Endothelial cell of umbilical vein (primary cell): Measurements from ENCODE around the gene NDUFS8. TPM values are rescaled to one million over a fixed set of nuclear protein-coding genes. Genes with fewer than 3 reads are reported as not detected.

ENCODE experiments used
- BruUV-seq: library from RNA; stranded (reverse); fragments of 400-500 nt; replicated peaks from 2 replicates; lab custom pipeline; 2021; lab: Mats Ljungman, UMichigan
- CTCF ChIA-PET: fragments of 300-600, 350-600 bp; sonication (Branson Sonifier 250); formaldehyde crosslinking; loops from one replicate; lab custom pipeline; 2021; ENCODE audit warnings: antibody characterized with exemption, inconsistent platforms; lab: Charles Lee
- POLR2A ChIA-PET: fragments of 300-600, 350-600 bp; sonication (Branson Sonifier 250); formaldehyde crosslinking; loops from one replicate; lab custom pipeline; 2021; ENCODE audit warnings: antibody characterized with exemption, inconsistent platforms; lab: Charles Lee
- DNase-seq: peaks from one replicate; pipeline ENCODE4 v3.0.0-alpha.2; 2011; ENCODE audit warnings: low read depth, low spot score
- FAIRE-seq: peaks from 2 replicates; lab custom pipeline; 2011; peaks lifted over from hg19 to GRCh38; lab: Jason Lieb, UNC
- H2AFZ ChIP-seq: 2 replicates; pipeline ENCODE4 v1.6.0; 2012; ENCODE audit warnings: low read depth, low read length, control low read depth, inconsistent platforms
- H3K27ac ChIP-seq: 2 replicates; pipeline ENCODE4 v1.5.1; 2011; ENCODE audit warnings: low read depth, mild to moderate bottlenecking, control low read depth, low read length, moderate library complexity; ENCODE audit not compliant: insufficient read depth
- H3K27me3 ChIP-seq, 2 experiments: 2 replicates each; pipeline versions ENCODE4 v1.6.0 to v1.6.1; 2011; ENCODE audit warnings: low read length in 2 of 2, mixed read lengths in 1 of 2; ENCODE audit not compliant: control insufficient read depth in 2 of 2, insufficient read depth in 2 of 2
- H3K36me3 ChIP-seq, 2 experiments: 2 replicates in 1 of 2; 3 replicates in 1 of 2; pipeline ENCODE4 v1.5.1; 2011; ENCODE audit warnings: low read length in 2 of 2, mild to moderate bottlenecking in 1 of 2, moderate library complexity in 1 of 2; ENCODE audit not compliant: control insufficient read depth in 2 of 2, insufficient read depth in 2 of 2; ENCODE audit errors: extremely low read depth in 1 of 2
- H3K4me1 ChIP-seq: 3 replicates; pipeline ENCODE4 v1.5.1; 2011; ENCODE audit warnings: mild to moderate bottlenecking, low read length; ENCODE audit not compliant: control insufficient read depth, insufficient read depth; ENCODE audit errors: extremely low read depth
- H3K4me2 ChIP-seq: 2 replicates; pipeline ENCODE4 v1.6.1; 2011; ENCODE audit warnings: low read length, control low read depth, mixed read lengths; ENCODE audit not compliant: insufficient read depth
- H3K4me3 ChIP-seq, 3 experiments: fragments of 200-600 bp in 1 of 3; sonication (generic), shearing (Covaris generic) in 1 of 3; replicated peaks in 1 of 3; 2 replicates each; pipeline ENCODE4 v1.5.1; 2011 to 2016; ENCODE audit warnings: control low read depth in 3 of 3, low read length in 3 of 3, mild to moderate bottlenecking in 2 of 3, inconsistent platforms in 1 of 3, low read depth in 1 of 3, moderate library complexity in 1 of 3; ENCODE audit not compliant: insufficient read depth in 1 of 3
- H3K79me2 ChIP-seq: 2 replicates; pipeline ENCODE4 v1.6.0; 2012; ENCODE audit warnings: low read length, inconsistent platforms; ENCODE audit not compliant: control insufficient read depth, insufficient read depth
- H3K9ac ChIP-seq: replicated peaks from 2 replicates; pipeline ENCODE3; 2011; ENCODE audit warnings: low read length, control low read depth; ENCODE audit not compliant: insufficient read depth; ENCODE audit errors: extremely low read depth
- H3K9me1 ChIP-seq: replicated peaks from 3 replicates; pipeline ENCODE4 v1.6.0; 2011; ENCODE audit warnings: mild to moderate bottlenecking, low read length; ENCODE audit not compliant: control insufficient read depth, insufficient read depth; ENCODE audit errors: extremely low read depth
- H3K9me3 ChIP-seq: replicated peaks from 2 replicates; pipeline ENCODE4 v1.5.1; 2012; ENCODE audit warnings: low read length, inconsistent platforms; ENCODE audit not compliant: control insufficient read depth, insufficient read depth
- H4K20me1 ChIP-seq: replicated peaks from 2 replicates; pipeline ENCODE3; 2011; ENCODE audit warnings: mild to moderate bottlenecking, low read length; ENCODE audit not compliant: control insufficient read depth, insufficient read depth; ENCODE audit errors: extremely low read depth
- EZH2 ChIP-seq: IDR thresholded peaks from 2 replicates; pipeline ENCODE4 v1.6.1; 2012; ENCODE audit warnings: borderline replicate concordance, low read depth, mild to moderate bottlenecking, moderate library complexity, low read length, inconsistent platforms; ENCODE audit not compliant: severe bottlenecking
- FOS ChIP-seq: IDR thresholded peaks from 2 replicates; pipeline ENCODE4 v1.6.1; 2011; ENCODE audit warnings: mild to moderate bottlenecking, low read length, moderate library complexity, borderline replicate concordance; ENCODE audit not compliant: insufficient read depth
- GATA2 ChIP-seq: IDR thresholded peaks from 2 replicates; pipeline ENCODE4 v1.7.0; 2011; ENCODE audit warnings: low read depth, mild to moderate bottlenecking, moderate library complexity, mixed read lengths, low read length; ENCODE audit not compliant: insufficient read length, insufficient read depth
- JUN ChIP-seq: IDR thresholded peaks from 2 replicates; pipeline ENCODE4 v1.6.1; 2011; ENCODE audit warnings: borderline replicate concordance, low read depth; ENCODE audit not compliant: insufficient read length, insufficient read depth
- MYC ChIP-seq: IDR thresholded peaks from one replicate; pipeline ENCODE4 v1.6.1; 2011; ENCODE audit warnings: mild to moderate bottlenecking, low read depth, low read length
- POLR2A ChIP-seq: IDR thresholded peaks from 2 replicates; pipeline ENCODE4 v1.6.1; 2012; ENCODE audit warnings: low read depth, mild to moderate bottlenecking, control low read depth, low read length
- POLR2AphosphoS5 ChIP-seq: IDR thresholded peaks from 2 replicates; pipeline ENCODE4 v1.6.1; 2012; ENCODE audit warnings: low read depth, mild to moderate bottlenecking, control low read depth, low read length, moderate library complexity; ENCODE audit not compliant: insufficient read depth
- dilution Hi-C: fragments of 300-500 bp; cut with MboI; formaldehyde crosslinking; loops from one replicate; pipeline ENCODE4 v1.15.0; 2019; ENCODE audit warnings: low sequenced_read_pairs; ENCODE audit not compliant: extremely low pct_ligation_motif_present
- intact Hi-C: fragments of 100-400 bp; cut with micrococcal nuclease; formaldehyde crosslinking; loops from one replicate; pipeline ENCODE4 v1.10.0; 2022
- polyA plus RNA-seq, 4 experiments: library from polyadenylated mRNA; depleted of rRNA in 3 of 4; stranded (reverse) in 3 of 4; unstranded in 1 of 4; fragments of >200 nt; gene quantifications; 2 replicates each; pipeline versions ENCODE4 v1.2.1 to v1.2.3, GENCODE V29; 2011 to 2012; ENCODE audit warnings: missing spikeins in 1 of 4
- total RNA-seq: library from RNA; stranded (reverse); gene quantifications from 2 replicates; pipeline ENCODE4 v1.2.3, GENCODE V29; 2021
- TF ChIP-seq, protein P1 (sequence below), 2 donors: IDR thresholded peaks; 1 replicate in 1 of 2; 2 replicates in 1 of 2; pipeline ENCODE4 v1.5.1; 2011; ENCODE audit warnings: low read length in 2 of 2, mild to moderate bottlenecking in 2 of 2, moderate library complexity in 2 of 2, control low read depth in 1 of 2, inconsistent platforms in 1 of 2, low read depth in 1 of 2; ENCODE audit not compliant: insufficient read depth in 1 of 2; ENCODE audit errors: extremely low read depth in 1 of 2
- TF ChIP-seq, protein P2 (sequence below): IDR thresholded peaks from 2 replicates; pipeline ENCODE4 v1.6.1; 2011; ENCODE audit not compliant: insufficient read depth, insufficient read length

Gene NDUFS8
- total and polyA plus RNA-seq, 2 donors (not counting 3 experiments of a cell fraction or from before 2014, with no cell fraction given): 166 to 170 TPM

GRCh38 chr11:68003846-68004550, 26.5 kb upstream of the NDUFS8 start, which contains the start of gene UNC93B1:
Gene UNC93B1 (minus strand): TSS chr11:68004097. CDS start chr11:68004043, 54 bp downstream.
- H3K9me3 ChIP-seq: no peaks in the 10 kb centered on the region
- no peaks in the 10 kb centered on the region for H4K20me1 ChIP-seq
- H3K4me1 ChIP-seq: peaks cover 3% of the 10 kb centered on the region
- no peaks in the 10 kb centered on the region for H3K36me3 ChIP-seq
- no peaks in the 10 kb centered on the region for H3K79me2 ChIP-seq
- FAIRE-seq (peak; percentile 70), DNase-seq (peak; percentile 70)
- H3K4me2 ChIP-seq: peak within 1 kb of the TSS; percentile 65
- ChIA-PET CTCF (no interaction called here), POLR2A (no interaction called here)
- H3K4me3 ChIP-seq: peak within 1 kb of the TSS; percentile 17 to 51 (median 50)
- intact Hi-C loops: no loop called here
- peak within 1 kb of the TSS; percentile 87 for H2AFZ ChIP-seq
- H3K9ac ChIP-seq: no peak within 1 kb of the TSS
- TF ChIP-seq JUN: no peak
- TF ChIP-seq FOS: no peak
- TF ChIP-seq EZH2: no peak
- TF ChIP-seq MYC: no peak
- TF ChIP-seq GATA2: no peak
- TF ChIP-seq, protein P1, sequence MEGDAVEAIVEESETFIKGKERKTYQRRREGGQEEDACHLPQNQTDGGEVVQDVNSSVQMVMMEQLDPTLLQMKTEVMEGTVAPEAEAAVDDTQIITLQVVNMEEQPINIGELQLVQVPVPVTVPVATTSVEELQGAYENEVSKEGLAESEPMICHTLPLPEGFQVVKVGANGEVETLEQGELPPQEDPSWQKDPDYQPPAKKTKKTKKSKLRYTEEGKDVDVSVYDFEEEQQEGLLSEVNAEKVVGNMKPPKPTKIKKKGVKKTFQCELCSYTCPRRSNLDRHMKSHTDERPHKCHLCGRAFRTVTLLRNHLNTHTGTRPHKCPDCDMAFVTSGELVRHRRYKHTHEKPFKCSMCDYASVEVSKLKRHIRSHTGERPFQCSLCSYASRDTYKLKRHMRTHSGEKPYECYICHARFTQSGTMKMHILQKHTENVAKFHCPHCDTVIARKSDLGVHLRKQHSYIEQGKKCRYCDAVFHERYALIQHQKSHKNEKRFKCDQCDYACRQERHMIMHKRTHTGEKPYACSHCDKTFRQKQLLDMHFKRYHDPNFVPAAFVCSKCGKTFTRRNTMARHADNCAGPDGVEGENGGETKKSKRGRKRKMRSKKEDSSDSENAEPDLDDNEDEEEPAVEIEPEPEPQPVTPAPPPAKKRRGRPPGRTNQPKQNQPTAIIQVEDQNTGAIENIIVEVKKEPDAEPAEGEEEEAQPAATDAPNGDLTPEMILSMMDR (IDR thresholded peaks at IDR 0.05; ENCODE audit: extremely low read depth in 1 of 2, insufficient read depth in 1 of 2, low read depth in 1 of 2, low read length in 2 of 2): no peak
- TF ChIP-seq, protein P2, sequence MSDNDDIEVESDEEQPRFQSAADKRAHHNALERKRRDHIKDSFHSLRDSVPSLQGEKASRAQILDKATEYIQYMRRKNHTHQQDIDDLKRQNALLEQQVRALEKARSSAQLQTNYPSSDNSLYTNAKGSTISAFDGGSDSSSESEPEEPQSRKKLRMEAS: peak; percentile 34
- peak; percentile 53 for TF ChIP-seq POLR2A
- TF ChIP-seq POLR2AphosphoS5: peak; percentile 76
- no TSS peak for BruUV-seq
- H3K9me1 ChIP-seq: no peaks in the 10 kb centered on the region
- no peaks in the 10 kb centered on the region for H3K27me3 ChIP-seq
- dilution Hi-C loops: no loop called here
- H3K27ac ChIP-seq: no peak within 1 kb of the TSS
